Measurements from ENCODE around the gene ZSCAN5B. TPM values are rescaled to one million over a fixed set of nuclear protein-coding genes. Genes with fewer than 3 reads are reported as not detected.

Gene ZSCAN5B
- total and polyA plus RNA-seq, 2 of the 13 experiments (the other 11 are each of a cell fraction or from before 2014, with no cell fraction given) = not detected

DNA sequence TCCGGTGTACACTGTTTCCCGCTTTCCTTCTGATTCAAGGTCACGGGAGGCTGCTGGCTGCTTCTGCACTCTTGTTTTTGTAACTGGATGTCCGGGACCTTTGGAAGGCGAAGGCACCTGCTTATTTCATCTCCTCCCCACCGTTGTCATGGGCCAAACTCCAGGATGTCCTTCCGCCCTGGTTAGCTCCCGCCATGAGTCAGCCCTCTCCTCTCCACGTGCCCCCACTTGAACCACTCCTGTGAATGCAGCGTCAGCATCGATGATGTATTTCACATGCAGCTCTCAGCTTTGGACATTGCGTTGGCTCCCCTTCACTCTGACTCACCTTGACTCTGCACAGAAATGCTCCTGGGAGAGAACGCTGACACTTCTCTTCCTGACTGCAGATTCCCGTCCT is 27.3 kb downstream of the ZSCAN5B start (continued):
- TF ChIP-seq ZSCAN29 (CRISPR knock-in tag; conservative IDR thresholded peaks at IDR 0.05) (0 out of 2 replicates have a peak, but pooled peaks have one; percentile 23), HOXD1 (CRISPR knock-in tag; IDR thresholded peaks at IDR 0.05) (no peak), NPAS2 (CRISPR knock-in tag; IDR thresholded peaks at IDR 0.05; ENCODE audit: borderline replicate concordance) (no peak), NAIF1 (CRISPR knock-in tag; IDR thresholded peaks at IDR 0.05; ENCODE audit: borderline replicate concordance) (no peak), CREM (IDR thresholded peaks at IDR 0.05) (peak; percentile 50; the same call in 1 of the 2 replicates), CREM (CRISPR knock-in tag; IDR thresholded peaks at IDR 0.05) (no peak), ZNF205 (CRISPR knock-in tag; IDR thresholded peaks at IDR 0.05) (peak; percentile 69; the same call in 1 of the 2 replicates), ZNF776 (CRISPR knock-in tag; IDR thresholded peaks at IDR 0.05) (no peak), FOSL1 (CRISPR knock-in tag; IDR thresholded peaks at IDR 0.05; ENCODE audit: borderline replicate concordance) (no peak), ATF7-NPFF (CRISPR knock-in tag; IDR thresholded peaks at IDR 0.05; ENCODE audit: low read depth) (0 out of 2 replicates have a peak, but pooled peaks have one; percentile 41), RFX3 (CRISPR knock-in tag; IDR thresholded peaks at IDR 0.05) (no peak), NFE2L2 (IDR thresholded peaks at IDR 0.05; ENCODE audit: low read length) (no peak), PAX8 (CRISPR knock-in tag; IDR thresholded peaks at IDR 0.05; ENCODE audit: borderline replicate concordance) (no peak), TCF7L2 (IDR thresholded peaks at IDR 0.05; ENCODE audit: low read depth, low read length) (no peak), ZNF460 (CRISPR knock-in tag; IDR thresholded peaks at IDR 0.05; ENCODE audit: borderline replicate concordance) (no peak), ZNF678 (CRISPR knock-in tag; IDR thresholded peaks at IDR 0.05) (no peak), RBFOX2 (IDR thresholded peaks at IDR 0.05; ENCODE audit: low read depth, low read length) (no peak), ZNF264 (CRISPR knock-in tag; IDR thresholded peaks at IDR 0.05) (no peak), POLR2G (IDR thresholded peaks at IDR 0.05; ENCODE audit: low read depth, low read length) (no peak), EED (CRISPR knock-in tag; IDR thresholded peaks at IDR 0.05) (no peak), MAFK (conservative IDR thresholded peaks at IDR 0.05 in 1 of 2, IDR thresholded peaks at IDR 0.05 in 1 of 2; ENCODE audit: low read length in 2 of 2) (peak; percentile 97 to 100), ZNF282 (IDR thresholded peaks at IDR 0.05; ENCODE audit: partially characterized antibody) (no peak)
- TF ChIP-seq, protein P1, sequence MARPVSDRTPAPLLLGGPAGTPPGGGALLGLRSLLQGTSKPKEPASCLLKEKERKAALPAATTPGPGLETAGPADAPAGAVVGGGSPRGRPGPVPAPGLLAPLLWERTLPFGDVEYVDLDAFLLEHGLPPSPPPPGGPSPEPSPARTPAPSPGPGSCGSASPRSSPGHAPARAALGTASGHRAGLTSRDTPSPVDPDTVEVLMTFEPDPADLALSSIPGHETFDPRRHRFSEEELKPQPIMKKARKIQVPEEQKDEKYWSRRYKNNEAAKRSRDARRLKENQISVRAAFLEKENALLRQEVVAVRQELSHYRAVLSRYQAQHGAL (CRISPR knock-in tag; IDR thresholded peaks at IDR 0.05; ENCODE audit: not compliant biosample characterization) = no peak
- TF ChIP-seq, protein P2, sequence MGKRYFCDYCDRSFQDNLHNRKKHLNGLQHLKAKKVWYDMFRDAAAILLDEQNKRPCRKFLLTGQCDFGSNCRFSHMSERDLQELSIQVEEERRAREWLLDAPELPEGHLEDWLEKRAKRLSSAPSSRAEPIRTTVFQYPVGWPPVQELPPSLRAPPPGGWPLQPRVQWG (CRISPR knock-in tag; IDR thresholded peaks at IDR 0.05; ENCODE audit: borderline replicate concordance, low read depth) = no peak
- TF ChIP-seq, protein P3, sequence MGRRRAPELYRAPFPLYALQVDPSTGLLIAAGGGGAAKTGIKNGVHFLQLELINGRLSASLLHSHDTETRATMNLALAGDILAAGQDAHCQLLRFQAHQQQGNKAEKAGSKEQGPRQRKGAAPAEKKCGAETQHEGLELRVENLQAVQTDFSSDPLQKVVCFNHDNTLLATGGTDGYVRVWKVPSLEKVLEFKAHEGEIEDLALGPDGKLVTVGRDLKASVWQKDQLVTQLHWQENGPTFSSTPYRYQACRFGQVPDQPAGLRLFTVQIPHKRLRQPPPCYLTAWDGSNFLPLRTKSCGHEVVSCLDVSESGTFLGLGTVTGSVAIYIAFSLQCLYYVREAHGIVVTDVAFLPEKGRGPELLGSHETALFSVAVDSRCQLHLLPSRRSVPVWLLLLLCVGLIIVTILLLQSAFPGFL (CRISPR knock-in tag; IDR thresholded peaks at IDR 0.05) = no peak
- TF ChIP-seq, protein P4, sequence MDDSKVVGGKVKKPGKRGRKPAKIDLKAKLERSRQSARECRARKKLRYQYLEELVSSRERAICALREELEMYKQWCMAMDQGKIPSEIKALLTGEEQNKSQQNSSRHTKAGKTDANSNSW (CRISPR knock-in tag; IDR thresholded peaks at IDR 0.05; ENCODE audit: borderline replicate concordance) = no peak
- TF ChIP-seq, protein P5, sequence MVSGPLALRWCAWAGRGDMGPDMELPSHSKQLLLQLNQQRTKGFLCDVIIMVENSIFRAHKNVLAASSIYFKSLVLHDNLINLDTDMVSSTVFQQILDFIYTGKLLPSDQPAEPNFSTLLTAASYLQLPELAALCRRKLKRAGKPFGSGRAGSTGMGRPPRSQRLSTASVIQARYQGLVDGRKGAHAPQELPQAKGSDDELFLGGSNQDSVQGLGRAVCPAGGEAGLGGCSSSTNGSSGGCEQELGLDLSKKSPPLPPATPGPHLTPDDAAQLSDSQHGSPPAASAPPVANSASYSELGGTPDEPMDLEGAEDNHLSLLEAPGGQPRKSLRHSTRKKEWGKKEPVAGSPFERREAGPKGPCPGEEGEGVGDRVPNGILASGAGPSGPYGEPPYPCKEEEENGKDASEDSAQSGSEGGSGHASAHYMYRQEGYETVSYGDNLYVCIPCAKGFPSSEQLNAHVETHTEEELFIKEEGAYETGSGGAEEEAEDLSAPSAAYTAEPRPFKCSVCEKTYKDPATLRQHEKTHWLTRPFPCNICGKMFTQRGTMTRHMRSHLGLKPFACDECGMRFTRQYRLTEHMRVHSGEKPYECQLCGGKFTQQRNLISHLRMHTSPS (CRISPR knock-in tag; IDR thresholded peaks at IDR 0.05; ENCODE audit: low read depth) = 0 out of 2 replicates have a peak, but pooled peaks have one; percentile 24
